Fibroblast of lung (primary cell): Measurements from ENCODE around the gene TMEM134. TPM values are rescaled to one million over a fixed set of nuclear protein-coding genes. Genes with fewer than 3 reads are reported as not detected.
"Not testable (repeated sequence)": the region's sequence is repeated elsewhere in the genome, so short reads cannot be mapped to it uniquely, and the experiment has no call there.

Source experiments
- DNase-seq, 2 donors: peaks; one replicate each; pipeline versions ENCODE4 v3.0.0 to v3.0.0-alpha.2; 2010; ENCODE audit warnings: low read depth in 2 of 2
- H2AFZ ChIP-seq: 2 replicates; pipeline ENCODE4 v1.5.1; 2012; ENCODE audit warnings: low read length, control low read depth, inconsistent platforms
- H3K27ac ChIP-seq: 2 replicates; pipeline ENCODE4 v1.5.1; 2011; ENCODE audit warnings: low read length, control low read depth; ENCODE audit not compliant: insufficient read depth
- H3K27me3 ChIP-seq: 2 replicates; pipeline ENCODE4 v1.5.1; 2011; ENCODE audit warnings: mild to moderate bottlenecking, low read length; ENCODE audit not compliant: control insufficient read depth, insufficient read depth
- H3K36me3 ChIP-seq: 2 replicates; pipeline ENCODE4 v1.5.1; 2011; ENCODE audit warnings: low read length; ENCODE audit not compliant: control insufficient read depth, insufficient read depth
- H3K4me1 ChIP-seq: 2 replicates; pipeline ENCODE4 v1.5.1; 2011; ENCODE audit warnings: low read length; ENCODE audit not compliant: control insufficient read depth, insufficient read depth; ENCODE audit errors: extremely low read depth
- H3K4me2 ChIP-seq: 2 replicates; pipeline ENCODE4 v1.5.1; 2011; ENCODE audit warnings: low read length, control low read depth; ENCODE audit not compliant: insufficient read depth; ENCODE audit errors: extremely low read depth
- H3K4me3 ChIP-seq, 4 experiments: fragments of 200-600 bp in 1 of 4; sonication (generic) in 1 of 4; replicated peaks in 1 of 4; 2 replicates each; pipeline ENCODE4 v1.5.1; 2011 to 2016; ENCODE audit warnings: low read length in 4 of 4, low read depth in 3 of 4, mild to moderate bottlenecking in 3 of 4, control low read depth in 2 of 4, inconsistent platforms in 1 of 4, mixed read lengths in 1 of 4; ENCODE audit not compliant: insufficient read depth in 1 of 4; ENCODE audit errors: control extremely low read depth in 1 of 4
- H3K79me2 ChIP-seq: 2 replicates; pipeline ENCODE4 v1.5.1; 2012; ENCODE audit warnings: mild to moderate bottlenecking, low read length, inconsistent platforms; ENCODE audit not compliant: control insufficient read depth, insufficient read depth
- H3K9ac ChIP-seq: 2 replicates; pipeline ENCODE4 v1.5.1; 2011; ENCODE audit warnings: mild to moderate bottlenecking, low read length, control low read depth; ENCODE audit not compliant: insufficient read depth
- H3K9me3 ChIP-seq: 2 replicates; pipeline ENCODE4 v1.5.1; 2012; ENCODE audit warnings: low read depth, low read length; ENCODE audit not compliant: control insufficient read depth, insufficient read depth
- H4K20me1 ChIP-seq: 2 replicates; pipeline ENCODE4 v1.5.1; 2011; ENCODE audit warnings: low read length; ENCODE audit not compliant: control insufficient read depth, insufficient read depth; ENCODE audit errors: extremely low read depth
- CTCF ChIP-seq, 2 donors: IDR thresholded peaks in 1 of 2; conservative IDR thresholded peaks in 1 of 2; 1 replicate in 1 of 2; 2 replicates in 1 of 2; pipeline ENCODE4 v1.5.1; 2011 to 2012; ENCODE audit warnings: low read length in 2 of 2, control low read depth in 1 of 2, inconsistent platforms in 1 of 2, low read depth in 1 of 2, mild to moderate bottlenecking in 1 of 2
- EZH2 ChIP-seq: IDR thresholded peaks from 2 replicates; pipeline ENCODE4 v1.5.1; 2012; ENCODE audit warnings: low read length, control low read depth, mild to moderate bottlenecking; ENCODE audit errors: missing control alignments
- polyA plus RNA-seq, 2 donors: library from polyadenylated mRNA; depleted of rRNA in 1 of 2; stranded (reverse) in 1 of 2; unstranded in 1 of 2; fragments of >200 nt; gene quantifications; 2 replicates each; pipeline ENCODE4 v1.2.1, GENCODE V29; 2011 to 2012; ENCODE audit warnings: missing spikeins in 1 of 2
- total RNA-seq: library from RNA; depleted of rRNA; stranded (reverse); fragments of >200 nt; gene quantifications from 2 replicates; pipeline ENCODE4 v1.2.1, GENCODE V29; 2014

TMEM134 gene
- total and polyA plus RNA-seq, 2 donors (not counting 1 experiment from before 2014, with no cell fraction given), result 11.2 to 22.0 TPM

GRCh38 chr11:67468056-67468455 is 995 bp downstream of the TMEM134 start:
- Histone ChIP-seq H4K20me1 (no peaks in the 10 kb centered on the region), H3K4me2 (peak overlapping the region; percentile 75), H3K4me1 (peaks cover 6% of the 10 kb centered on the region), H3K4me3 (peak overlapping the region; percentile 58 to 91 (median 78)), H3K27ac (no peak overlapping the region), H3K9ac (peak overlapping the region; percentile 79), H2AFZ (no peak overlapping the region), H3K27me3 (no peaks in the 10 kb centered on the region), H3K79me2 (no peaks in the 10 kb centered on the region), H3K36me3 (no peaks in the 10 kb centered on the region), H3K9me3 (no peaks in the 10 kb centered on the region)
- DNase-seq, result peak in 1 of 2 donors; percentile 44
- TF ChIP-seq CTCF (conservative IDR thresholded peaks at IDR 0.05 in 1 of 2, IDR thresholded peaks at IDR 0.05 in 1 of 2; ENCODE audit: low read depth in 1 of 2, low read length in 2 of 2) (no peak), EZH2 (no peak)

- H3K9ac ChIP-seq, result no peak overlapping the region
- H3K79me2 ChIP-seq, result no peaks in the 10 kb centered on the region
- H3K4me1 ChIP-seq, result peaks cover 6% of the 10 kb centered on the region
- TF ChIP-seq EZH2, result no peak
- no peak for TF ChIP-seq CTCF (conservative IDR thresholded peaks at IDR 0.05 in 1 of 2, IDR thresholded peaks at IDR 0.05 in 1 of 2; ENCODE audit: low read depth in 1 of 2, low read length in 2 of 2)
- H3K4me2 ChIP-seq, result no peak overlapping the region
- H2AFZ ChIP-seq, result no peak overlapping the region
- DNase-seq, result no peak
- no peak overlapping the region for H3K27ac ChIP-seq
- H3K36me3 ChIP-seq, result no peaks in the 10 kb centered on the region
- H3K4me3 ChIP-seq, result no peak overlapping the region
- no peaks in the 10 kb centered on the region for H4K20me1 ChIP-seq
- H3K9me3 ChIP-seq, result no peaks in the 10 kb centered on the region
- H3K27me3 ChIP-seq, result no peaks in the 10 kb centered on the region
Measured at GRCh38 chr11:67466962-67467771, 1.9 kb downstream of the TMEM134 start.

GRCh38 chr11:67466367-67466766 is 2.7 kb downstream of the TMEM134 start:
- TF ChIP-seq CTCF (conservative IDR thresholded peaks at IDR 0.05 in 1 of 2, IDR thresholded peaks at IDR 0.05 in 1 of 2; ENCODE audit: low read depth in 1 of 2, low read length in 2 of 2), result no peak
- TF ChIP-seq EZH2, result no peak
- Histone ChIP-seq H3K79me2 (no peaks in the 10 kb centered on the region), H3K4me1 (peaks cover 6% of the 10 kb centered on the region), H3K27ac (no peak overlapping the region), H3K9me3 (no peaks in the 10 kb centered on the region), H3K9ac (no peak overlapping the region), H2AFZ (no peak overlapping the region), H3K36me3 (no peaks in the 10 kb centered on the region), H3K27me3 (no peaks in the 10 kb centered on the region), H3K4me3 (no peak overlapping the region), H4K20me1 (no peaks in the 10 kb centered on the region), H3K4me2 (no peak overlapping the region)
- DNase-seq, result no peak

GRCh38 chr11:67465530-67465929 is 3.5 kb downstream of the TMEM134 start:
- not testable (repeated sequence) for H3K9ac ChIP-seq, H3K79me2 ChIP-seq, H3K27ac ChIP-seq, H4K20me1 ChIP-seq, H3K36me3 ChIP-seq, H3K27me3 ChIP-seq, H2AFZ ChIP-seq, H3K9me3 ChIP-seq, H3K4me1 ChIP-seq, H3K4me2 ChIP-seq
- DNase-seq, result peak; percentile 25 to 31
- peak overlapping the region in 2 of 4 experiments; percentile 42 to 65 for H3K4me3 ChIP-seq
